SK-N-SH (cell line): ENCODE data around the gene TCP1. TPM values are rescaled to one million over a fixed set of nuclear protein-coding genes. Genes with fewer than 3 reads are reported as not detected.
A peak's percentile ranks its signal among the peaks of the same experiment; 100 is the strongest.

ENCODE experiments used
- CTCF ChIA-PET: fragments of 300-600, 350-600 bp; formaldehyde crosslinking; extraction: SDS; loops from one replicate; lab custom pipeline; 2021; lab: Yijun Ruan, JAX
- POLR2A ChIA-PET: fragments of 350-600 bp; sonication (Branson Sonifier 250); formaldehyde crosslinking; extraction: SDS; loops from one replicate; lab custom pipeline; 2020; ENCODE audit warnings: antibody characterized with exemption, inconsistent platforms; lab: Yijun Ruan, JAX
- DNase-seq: peaks from one replicate; pipeline ENCODE4 v3.0.0; 2012
- H2AFZ ChIP-seq: fragments of 200-600 bp; sonication (generic); 2 replicates; pipeline ENCODE4 v1.8.1; 2016; ENCODE audit warnings: antibody characterized with exemption, mild to moderate bottlenecking, low read depth
- H3F3A ChIP-seq: fragments of 200-600 bp; sonication (generic); replicated peaks from 2 replicates; pipeline ENCODE3; 2016; ENCODE audit warnings: antibody characterized with exemption, mild to moderate bottlenecking; ENCODE audit not compliant: insufficient read depth
- H3K27ac ChIP-seq, 2 experiments: fragments of 200-500 bp in 1 of 2; fragments of 200-600 bp in 1 of 2; sonication (Bioruptor generic) in 1 of 2; sonication (generic), shearing (Covaris generic) in 1 of 2; 2 replicates each; pipeline versions ENCODE4 v1.5.1 to v1.6.1; 2014 to 2016; ENCODE audit warnings: low read depth in 2 of 2, inconsistent platforms in 1 of 2, low read length in 1 of 2, mild to moderate bottlenecking in 1 of 2, mixed read lengths in 1 of 2
- H3K27me3 ChIP-seq: fragments of 200-600 bp; sonication (generic), shearing (Covaris generic); 2 replicates; pipeline ENCODE4 v1.6.1; 2016; ENCODE audit warnings: mixed run types; ENCODE audit not compliant: insufficient read depth
- H3K36me3 ChIP-seq, 2 experiments: fragments of 200-500 bp in 1 of 2; fragments of 200-600 bp in 1 of 2; sonication (Bioruptor generic) in 1 of 2; sonication (generic) in 1 of 2; replicated peaks in 1 of 2; 2 replicates each; pipeline versions ENCODE3 to v1.5.1; 2014 to 2016; ENCODE audit warnings: low read length in 1 of 2, mild to moderate bottlenecking in 1 of 2; ENCODE audit not compliant: insufficient read depth in 2 of 2, control insufficient read depth in 1 of 2
- H3K4me1 ChIP-seq, 2 experiments: fragments of 200-500 bp in 1 of 2; fragments of 200-600 bp in 1 of 2; sonication (Bioruptor generic) in 1 of 2; sonication (generic), shearing (Covaris generic) in 1 of 2; 2 replicates each; pipeline versions ENCODE4 v1.5.1 to v1.6.1; 2014 to 2016; ENCODE audit warnings: low read depth in 1 of 2, low read length in 1 of 2, mixed run types in 1 of 2; ENCODE audit not compliant: insufficient read depth in 2 of 2, control insufficient read depth in 1 of 2
- H3K4me2 ChIP-seq: fragments of 200-600 bp; sonication (generic), shearing (Covaris generic); 2 replicates; pipeline ENCODE4 v1.6.1; 2017; ENCODE audit warnings: mixed run types
- H3K4me3 ChIP-seq, 2 experiments: fragments of 200-500 bp in 1 of 2; fragments of 200-600 bp in 1 of 2; sonication (Bioruptor generic) in 1 of 2; sonication (generic), shearing (Covaris generic) in 1 of 2; 2 replicates each; pipeline versions ENCODE4 v1.5.1 to v1.8.1; 2014 to 2016; ENCODE audit warnings: low read depth in 2 of 2, inconsistent platforms in 1 of 2, low read length in 1 of 2, mild to moderate bottlenecking in 1 of 2, mixed read lengths in 1 of 2, moderate library complexity in 1 of 2
- H3K79me2 ChIP-seq: fragments of 200-600 bp; sonication (generic); 2 replicates; pipeline ENCODE4 v1.8.1; 2017; ENCODE audit warnings: mild to moderate bottlenecking; ENCODE audit not compliant: insufficient read depth
- H3K9ac ChIP-seq: fragments of 200-600 bp; sonication (generic); 2 replicates; pipeline ENCODE4 v1.6.1; 2017; ENCODE audit warnings: mixed run types
- H3K9me2 ChIP-seq: fragments of 200-600 bp; sonication (generic); 2 replicates; pipeline ENCODE4 v1.6.1; 2017; ENCODE audit warnings: mixed run types
- H3K9me3 ChIP-seq: fragments of 200-600 bp; sonication (generic); 2 replicates; pipeline ENCODE4 v1.6.1; 2017; ENCODE audit warnings: mixed run types, mild to moderate bottlenecking, moderate library complexity
- H4K20me1 ChIP-seq: fragments of 200-600 bp; sonication (generic); 2 replicates; pipeline ENCODE4 v1.6.1; 2017; ENCODE audit warnings: mild to moderate bottlenecking, mixed run types; ENCODE audit not compliant: insufficient read depth
- CHD2 ChIP-seq: fragments of 150-350 bp; IDR thresholded peaks from 2 replicates; pipeline ENCODE4 v1.6.1; 2018; ENCODE audit warnings: low read length; ENCODE audit not compliant: partially characterized antibody
- ELF1 ChIP-seq: IDR thresholded peaks from 2 replicates; pipeline ENCODE4 v1.4.0; 2012
- EP300 ChIP-seq, 2 experiments: IDR thresholded peaks; 2 replicates each; pipeline versions ENCODE4 v1.4.0 to v1.6.1; 2012; ENCODE audit warnings: borderline replicate concordance in 1 of 2, low read depth in 1 of 2, low read length in 1 of 2
- EZH2phosphoT487 ChIP-seq: fragments of 200-600 bp; sonication (generic); IDR thresholded peaks from 2 replicates; pipeline ENCODE4 v1.6.1; 2017; ENCODE audit warnings: low read depth, mixed run types, mild to moderate bottlenecking, antibody characterized with exemption, moderate library complexity, borderline replicate concordance
- FOSL2 ChIP-seq: IDR thresholded peaks from 2 replicates; pipeline ENCODE4 v1.4.0; 2012; ENCODE audit warnings: low read depth, mild to moderate bottlenecking, moderate library complexity, borderline replicate concordance
- GABPA ChIP-seq: IDR thresholded peaks from 2 replicates; pipeline ENCODE4 v1.4.0; 2012; ENCODE audit warnings: low read depth, mild to moderate bottlenecking
- IRF3 ChIP-seq: fragments of 150-350 bp; IDR thresholded peaks from 2 replicates; pipeline ENCODE4 v1.6.1; 2016; ENCODE audit warnings: mild to moderate bottlenecking, low read depth, low read length
- MAX ChIP-seq: IDR thresholded peaks from 2 replicates; pipeline ENCODE4 v1.4.0; 2012; ENCODE audit warnings: low read depth
- MEF2A ChIP-seq: IDR thresholded peaks from 2 replicates; pipeline ENCODE4 v1.4.0; 2012; ENCODE audit warnings: low read depth, borderline replicate concordance
- NFIC ChIP-seq: IDR thresholded peaks from 2 replicates; pipeline ENCODE4 v1.4.0; 2012; ENCODE audit warnings: borderline replicate concordance
- NRF1 ChIP-seq: IDR thresholded peaks from 2 replicates; pipeline ENCODE4 v1.6.1; 2012; ENCODE audit warnings: low read depth, mild to moderate bottlenecking, low read length
- POLR2AphosphoS5 ChIP-seq: IDR thresholded peaks from 2 replicates; pipeline ENCODE4 v1.6.1; 2012; ENCODE audit warnings: low read depth, low read length
- RXRA ChIP-seq: IDR thresholded peaks from 2 replicates; pipeline ENCODE4 v1.4.0; 2012; ENCODE audit warnings: low read depth, mild to moderate bottlenecking, borderline replicate concordance
- SIN3A ChIP-seq: IDR thresholded peaks from 2 replicates; pipeline ENCODE4 v1.6.1; 2012; ENCODE audit warnings: low read depth, mild to moderate bottlenecking, low read length, moderate library complexity, borderline replicate concordance
- SMC3 ChIP-seq: IDR thresholded peaks from 2 replicates; pipeline ENCODE4 v1.6.1; 2012; ENCODE audit warnings: low read depth, low read length, improper control_type of control experiment
- TAF1 ChIP-seq: IDR thresholded peaks from 2 replicates; pipeline ENCODE4 v1.6.1; 2012; ENCODE audit warnings: low read depth, mild to moderate bottlenecking, low read length, moderate library complexity, borderline replicate concordance
- YY1 ChIP-seq: IDR thresholded peaks from 2 replicates; pipeline ENCODE4 v1.4.0; 2012; ENCODE audit warnings: low read depth, mild to moderate bottlenecking
- WGBS: methylation state at CpG from one replicate; pipeline ENCODE4 v1.1.6; 2017; ENCODE audit warnings: low lambda C conversion rate; 5-methylcytosine and 5-hydroxymethylcytosine counted together
- polyA plus RNA-seq, 3 experiments: library from polyadenylated mRNA; depleted of rRNA; stranded (reverse); fragments of >200 nt; gene quantifications; 2 replicates each; pipeline ENCODE4 v1.2.3, GENCODE V29; 2012

TCP1 gene
- polyA plus RNA-seq, 1 of the 3 experiments (the other 2 are of a cell fraction): 154 TPM

GRCh38 chr6:159761873-159762680 is 27.3 kb downstream of the TCP1 start, which contains the start of gene ACAT2 (continued):
- TF ChIP-seq IRF3 (peak; percentile 73), EP300 (IDR thresholded peaks at IDR 0.05; ENCODE audit: borderline replicate concordance in 1 of 2, low read depth in 1 of 2, low read length in 1 of 2) (no peak), TAF1 (0 out of 2 replicates have a peak, but pooled peaks have one; percentile 11), MAX (0 out of 2 replicates have a peak, but pooled peaks have one; percentile 24)

- DNase-seq: peak; percentile 36
- WGBS: 6% methylated on average over 20 of the region's 45 CpGs
Measured at GRCh38 chr6:159761129-159761872, 28.1 kb downstream of the TCP1 start.

GRCh38 chr6:159760602-159761057 is 28.8 kb downstream of the TCP1 start:
- Histone ChIP-seq H3K27ac (peak overlapping the region; percentile 91 to 94), H3K9me2 (no peaks in the 10 kb centered on the region), H3K79me2 (peaks cover 34% of the 10 kb centered on the region), H3K9ac (peak overlapping the region; percentile 87; the same call in 1 of the 2 replicates), H3K4me3 (peak overlapping the region in 1 of 2 experiments; percentile 75; a peak in 2 of 4 replicates), H3K4me2 (peak overlapping the region; percentile 99), H3K36me3 (peaks cover 36 to 43% of the 10 kb centered on the region in 2 experiments), H3K27me3 (no peaks in the 10 kb centered on the region), H3K4me1 (peaks cover 13 to 20% of the 10 kb centered on the region in 2 experiments), H3F3A (peaks cover 49% of the 10 kb centered on the region), H3K9me3 (no peaks in the 10 kb centered on the region), H4K20me1 (no peaks in the 10 kb centered on the region), H2AFZ (no peak overlapping the region)
- ChIA-PET POLR2A (interaction anchor here (2.2 to 2.3 kb wide), 2 partner anchors 29 to 34 kb away, joined by 11 read pairs; partner anchors contain the start of genes MRPL18, TCP1 and WTAP), CTCF (interaction anchor here (0.7 to 1.4 kb wide), 2 partner anchors 9 to 30 kb away, joined by 3 read pairs; no protein-coding TSS in a partner anchor)
- WGBS: 33% methylated on average over 3 of the region's 3 CpGs
- DNase-seq: no peak
- TF ChIP-seq CHD2 (no peak), SIN3A (0 out of 2 replicates have a peak, but pooled peaks have one; percentile 42), EP300 (IDR thresholded peaks at IDR 0.05; ENCODE audit: borderline replicate concordance in 1 of 2, low read depth in 1 of 2, low read length in 1 of 2) (no peak), RXRA (no peak), YY1 (no peak), MAX (no peak), MEF2A (no peak), SMC3 (no peak), NFIC (no peak), NRF1 (no peak), GABPA (no peak), ELF1 (no peak), EZH2phosphoT487 (no peak), IRF3 (no peak)

More at GRCh38 chr6:159761129-159761872, 28.1 kb downstream of the TCP1 start:
- ChIA-PET CTCF (interaction anchor here (0.7 to 1.4 kb wide), 3 partner anchors 10 to 32 kb away, joined by 3 read pairs; no protein-coding TSS in a partner anchor), POLR2A (interaction anchor here (2.2 to 2.3 kb wide), 2 partner anchors 28 to 35 kb away, joined by 11 read pairs; partner anchors contain the start of genes MRPL18, TCP1 and WTAP)
- no peaks in the 10 kb centered on the region for H4K20me1 ChIP-seq
- H3F3A ChIP-seq: peaks cover 43% of the 10 kb centered on the region
- no peaks in the 10 kb centered on the region for H3K9me2 ChIP-seq
- H3K27ac ChIP-seq: peak overlapping the region; percentile 91 to 94
- peak overlapping the region; percentile 87 for H3K9ac ChIP-seq
- H3K36me3 ChIP-seq: peaks cover 33 to 43% of the 10 kb centered on the region in 2 experiments
- H3K27me3 ChIP-seq: no peaks in the 10 kb centered on the region
- H3K4me1 ChIP-seq: peaks cover 13 to 20% of the 10 kb centered on the region in 2 experiments
- peak overlapping the region; percentile 75 to 85 for H3K4me3 ChIP-seq
- peak overlapping the region; percentile 88; the same call in 1 of the 2 replicates for H2AFZ ChIP-seq
- H3K4me2 ChIP-seq: peak overlapping the region; percentile 99
- peaks cover 29% of the 10 kb centered on the region for H3K79me2 ChIP-seq
- TF ChIP-seq EZH2phosphoT487 (no peak), FOSL2 (no peak), GABPA (peak; percentile 56), POLR2AphosphoS5 (no peak; the same call in 1 of the 2 replicates)
- H3K9me3 ChIP-seq: no peaks in the 10 kb centered on the region
